HEK293T (cell line): ENCODE results near the gene TULP1.

Experiments
- CTCF ChIA-PET: fragments of 350-600 bp; formaldehyde crosslinking; extraction: SDS; loops from one replicate; lab custom pipeline; 2021; ENCODE audit warnings: antibody characterized with exemption, inconsistent platforms; lab: Yijun Ruan, JAX
- POLR2A ChIA-PET: fragments of 350-600 bp; formaldehyde crosslinking; extraction: SDS; loops from one replicate; lab custom pipeline; 2020; ENCODE audit warnings: antibody characterized with exemption, inconsistent platforms; lab: Yijun Ruan, JAX
- DNase-seq: peaks from one replicate; pipeline ENCODE4 v3.0.0; 2012; ENCODE audit warnings: mixed read lengths; ENCODE audit errors: extremely low spot score
- ARNT ChIP-seq: fragments of 450-650 bp; IDR thresholded peaks from 2 replicates; pipeline ENCODE4 v1.6.1; 2017; ENCODE audit warnings: mild to moderate bottlenecking
- BHLHE40 ChIP-seq: fragments of 450-650 bp; IDR thresholded peaks from 2 replicates; pipeline ENCODE4 v1.6.1; 2016; ENCODE audit warnings: mild to moderate bottlenecking, moderate library complexity, borderline replicate concordance
- CTBP1 ChIP-seq: fragments of 450-650 bp; IDR thresholded peaks from 2 replicates; pipeline ENCODE4 v1.6.1; 2016; ENCODE audit warnings: borderline replicate concordance
- ELF4 ChIP-seq: fragments of 450-650 bp; IDR thresholded peaks from 2 replicates; pipeline ENCODE4 v1.6.1; 2017; ENCODE audit warnings: antibody characterized with exemption
- FOXA1 ChIP-seq: fragments of 450-650 bp; IDR thresholded peaks from 2 replicates; pipeline ENCODE4 v1.6.1; 2016; ENCODE audit warnings: mild to moderate bottlenecking
- FOXK2 ChIP-seq: fragments of 450-650 bp; IDR thresholded peaks from 2 replicates; pipeline ENCODE4 v1.6.1; 2016; ENCODE audit warnings: mild to moderate bottlenecking
- FOXM1 ChIP-seq: fragments of 450-650 bp; IDR thresholded peaks from 2 replicates; pipeline ENCODE4 v1.6.1; 2017; ENCODE audit warnings: mild to moderate bottlenecking, borderline replicate concordance
- HDGF ChIP-seq: fragments of 450-650 bp; IDR thresholded peaks from 2 replicates; pipeline ENCODE4 v1.6.1; 2017; ENCODE audit warnings: antibody characterized with exemption, borderline replicate concordance
- L3MBTL2 ChIP-seq: fragments of 450-650 bp; conservative IDR thresholded peaks from 2 replicates; pipeline ENCODE4 v1.6.1; 2016; ENCODE audit warnings: mild to moderate bottlenecking
- LEF1 ChIP-seq: fragments of 450-650 bp; IDR thresholded peaks from 2 replicates; pipeline ENCODE4 v1.6.1; 2017; ENCODE audit warnings: mild to moderate bottlenecking, borderline replicate concordance
- NFRKB ChIP-seq: fragments of 450-650 bp; IDR thresholded peaks from 2 replicates; pipeline ENCODE4 v1.6.1; 2016; ENCODE audit warnings: mild to moderate bottlenecking, moderate library complexity
- SP1 ChIP-seq: fragments of 450-650 bp; IDR thresholded peaks from 2 replicates; pipeline ENCODE4 v1.6.1; 2017
- SUZ12 ChIP-seq: fragments of 450-650 bp; IDR thresholded peaks from 2 replicates; pipeline ENCODE4 v1.6.1; 2016; ENCODE audit warnings: mild to moderate bottlenecking
- TARDBP ChIP-seq: fragments of 450-650 bp; IDR thresholded peaks from 2 replicates; pipeline ENCODE4 v1.6.1; 2016
- ZNF384 ChIP-seq: fragments of 450-650 bp; IDR thresholded peaks from 2 replicates; pipeline ENCODE4 v1.6.1; 2016
- TF ChIP-seq, protein P1 (sequence below): fragments of 450-650 bp; IDR thresholded peaks from 2 replicates; pipeline ENCODE4 v1.6.1; 2016

TULP1 gene

DNA sequence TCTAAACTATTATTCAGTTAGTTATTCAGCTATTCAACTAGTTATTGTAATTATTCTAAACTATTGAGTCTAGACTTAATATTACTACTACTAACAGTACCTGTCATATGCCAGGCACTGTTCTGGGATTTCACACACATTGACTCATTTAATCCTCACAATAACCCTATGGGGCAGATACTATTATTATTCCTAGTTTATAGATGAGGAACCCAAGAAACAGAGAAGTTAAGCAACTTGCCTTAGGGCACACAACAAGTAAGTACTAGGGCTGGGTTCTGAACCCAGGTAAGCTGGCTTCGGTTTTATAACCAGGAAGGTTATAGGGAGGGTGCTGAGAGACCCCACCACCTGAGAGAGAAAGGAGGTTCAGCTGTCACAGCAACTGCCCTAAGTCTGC, 23.6 kb downstream of the TULP1 start:
- POLR2A ChIA-PET: interaction anchor here (0.7 to 1.7 kb wide), 2 partner anchors 16 to 18 kb away, joined by 3 to 8 read pairs; no protein-coding TSS in a partner anchor
- no peak for DNase-seq
- TF ChIP-seq ARNT (no peak), FOXM1 (no peak), TARDBP (no peak), BHLHE40 (no peak), SP1 (no peak), SUZ12 (no peak)
- CTCF ChIA-PET: no interaction called here

DNA sequence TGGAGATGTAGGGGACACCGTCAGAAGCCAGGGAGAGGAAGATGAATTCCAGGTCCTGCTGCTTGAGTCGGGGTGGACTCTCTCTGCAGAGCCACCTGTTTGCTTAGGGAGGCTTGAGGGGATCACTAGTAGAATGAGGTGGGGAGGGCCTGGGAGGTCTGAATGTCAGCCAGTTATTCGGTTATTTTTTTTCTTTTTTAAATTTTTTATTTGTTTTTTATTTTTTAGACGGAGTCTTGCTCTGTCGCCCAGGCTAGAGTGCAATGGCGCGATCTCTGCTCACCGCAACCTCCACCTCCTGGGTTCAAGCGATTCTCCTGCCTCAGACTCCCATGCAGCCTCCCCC, 24.2 kb downstream of the TULP1 start:
- ChIA-PET POLR2A (interaction anchor here (0.7 to 1.1 kb wide), 2 partner anchors 17 to 229 kb away, joined by 3 read pairs; partner anchors contain the start of gene ZNF76), CTCF (interaction anchor here (0.6 kb wide), 1 partner anchor 1073 kb away, joined by 11 read pairs; no protein-coding TSS in a partner anchor)
- DNase-seq: no peak
- TF ChIP-seq CTBP1: no peak
- no peak for TF ChIP-seq TARDBP
- no peak for TF ChIP-seq L3MBTL2
- TF ChIP-seq SP1: no peak
- no peak for TF ChIP-seq NFRKB
- no peak for TF ChIP-seq ELF4
- TF ChIP-seq, protein P1, sequence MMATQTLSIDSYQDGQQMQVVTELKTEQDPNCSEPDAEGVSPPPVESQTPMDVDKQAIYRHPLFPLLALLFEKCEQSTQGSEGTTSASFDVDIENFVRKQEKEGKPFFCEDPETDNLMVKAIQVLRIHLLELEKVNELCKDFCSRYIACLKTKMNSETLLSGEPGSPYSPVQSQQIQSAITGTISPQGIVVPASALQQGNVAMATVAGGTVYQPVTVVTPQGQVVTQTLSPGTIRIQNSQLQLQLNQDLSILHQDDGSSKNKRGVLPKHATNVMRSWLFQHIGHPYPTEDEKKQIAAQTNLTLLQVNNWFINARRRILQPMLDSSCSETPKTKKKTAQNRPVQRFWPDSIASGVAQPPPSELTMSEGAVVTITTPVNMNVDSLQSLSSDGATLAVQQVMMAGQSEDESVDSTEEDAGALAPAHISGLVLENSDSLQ: no peak
- TF ChIP-seq BHLHE40: no peak
- no peak for TF ChIP-seq ZNF384
- TF ChIP-seq LEF1: no peak
- TF ChIP-seq HDGF: no peak
- no peak for TF ChIP-seq FOXA1
- TF ChIP-seq SUZ12: no peak
- TF ChIP-seq FOXK2: no peak
- TF ChIP-seq FOXM1: no peak
- no peak for TF ChIP-seq ARNT

DNA sequence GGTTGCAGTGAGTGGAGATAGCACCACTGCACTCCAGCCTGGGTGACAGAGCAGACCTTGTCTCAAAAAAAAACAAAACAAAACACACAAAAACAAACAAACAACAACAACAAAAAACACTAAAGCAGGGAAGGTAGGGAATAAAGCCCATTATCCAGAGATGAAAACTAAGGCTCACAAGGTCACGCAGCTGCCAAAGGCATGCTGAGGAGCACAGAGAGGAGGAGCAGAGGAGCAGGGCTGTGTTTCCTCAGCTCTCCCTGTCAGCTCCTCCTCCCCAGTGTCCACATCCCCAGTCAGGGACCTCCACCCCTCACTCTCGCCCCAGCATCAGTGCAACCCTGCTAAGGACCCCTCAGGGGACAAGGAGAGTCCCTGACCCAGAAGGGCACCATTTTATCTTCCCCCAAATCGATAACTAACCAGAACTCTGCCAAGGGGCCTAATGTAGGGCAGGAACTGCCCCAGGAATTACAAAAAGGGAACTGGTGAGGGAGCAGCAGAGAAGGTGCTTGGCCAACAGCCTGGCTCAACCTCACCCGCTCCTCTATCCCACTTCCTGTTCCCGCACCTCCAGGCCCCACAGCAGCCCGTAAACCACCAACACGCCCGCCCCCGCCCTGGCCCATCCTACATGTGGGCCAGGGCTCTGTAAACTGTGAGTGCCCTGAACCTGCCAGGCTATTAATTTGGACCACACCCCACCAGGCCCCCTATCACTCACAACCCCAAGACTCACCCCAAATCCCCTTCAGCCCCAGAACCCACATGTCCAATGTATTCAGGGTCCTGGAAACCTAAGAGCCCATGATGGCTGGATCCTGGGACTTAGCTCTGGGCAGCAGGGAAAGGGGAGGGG, 24.8 kb downstream of the TULP1 start:
- CTCF ChIA-PET: interaction anchor here (0.6 to 0.9 kb wide), 2 partner anchors 20 to 1073 kb away, joined by 3 to 11 read pairs; partner anchors contain the start of gene RPL10A
- DNase-seq: no peak
- TF ChIP-seq ZNF384 (no peak), L3MBTL2 (no peak), FOXM1 (no peak), CTBP1 (no peak), HDGF (no peak), ARNT (no peak), TARDBP (no peak), FOXA1 (no peak), BHLHE40 (no peak), LEF1 (no peak), SUZ12 (no peak), FOXK2 (no peak), NFRKB (no peak), ELF4 (no peak)
- POLR2A ChIA-PET: interaction anchor here (0.7 to 1.1 kb wide), 2 partner anchors 17 to 228 kb away, joined by 3 read pairs; partner anchors contain the start of gene ZNF76

DNA sequence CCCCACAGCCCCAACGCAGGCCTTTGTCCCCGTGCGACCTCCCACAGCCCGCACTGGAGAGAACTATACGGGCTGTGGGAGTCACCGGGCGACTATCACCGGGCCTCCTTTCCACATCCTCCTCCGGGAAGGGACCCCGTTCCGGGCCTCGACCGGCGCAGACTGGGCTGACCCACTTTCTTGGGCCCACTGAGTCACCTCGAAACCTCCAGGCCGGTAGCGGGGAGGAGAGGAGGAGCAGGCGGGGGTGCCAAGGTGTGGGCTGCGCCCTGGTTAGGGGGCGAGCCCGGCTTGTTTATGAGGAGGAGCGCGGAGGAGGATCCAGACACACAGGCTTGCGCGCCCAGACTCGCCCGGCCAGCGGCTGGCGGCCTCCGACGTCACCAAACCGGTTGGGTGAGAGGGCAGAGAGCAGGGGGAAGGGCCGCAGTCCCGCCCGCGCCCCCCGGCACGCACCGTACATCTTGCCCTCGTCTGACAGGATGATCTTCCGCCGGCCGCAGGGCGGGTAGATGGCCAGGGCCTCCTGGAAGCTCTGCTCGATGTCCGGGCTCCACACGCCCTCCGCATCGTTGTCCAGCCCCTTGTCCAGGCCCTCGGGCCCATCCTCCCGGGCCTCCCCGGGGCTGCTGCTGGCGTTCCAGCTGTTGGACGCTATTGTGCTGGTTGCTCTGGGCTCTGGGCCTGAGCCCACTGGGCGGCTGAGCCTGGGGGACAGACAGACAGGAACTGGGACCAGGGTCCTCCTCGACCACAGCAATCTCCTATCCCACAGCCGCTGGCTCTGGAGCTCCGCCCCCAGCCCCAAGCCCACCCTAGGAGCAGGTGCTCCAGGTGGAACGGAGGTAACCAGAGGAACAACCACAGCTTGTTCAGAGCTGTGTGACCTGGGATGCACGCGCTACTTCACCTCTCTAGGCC, 26.4 kb downstream of the TULP1 start:
- CTCF ChIA-PET: no interaction called here
- no peak for DNase-seq
- TF ChIP-seq FOXM1 (no peak), SUZ12 (no peak), LEF1 (no peak), ARNT (no peak), FOXA1 (no peak), SP1 (no peak), TARDBP (no peak), ZNF384 (no peak), NFRKB (no peak), BHLHE40 (no peak), L3MBTL2 (no peak), ELF4 (no peak), CTBP1 (no peak), HDGF (no peak), FOXK2 (no peak)
- TF ChIP-seq, protein P1: no peak
- POLR2A ChIA-PET: no interaction called here

DNA sequence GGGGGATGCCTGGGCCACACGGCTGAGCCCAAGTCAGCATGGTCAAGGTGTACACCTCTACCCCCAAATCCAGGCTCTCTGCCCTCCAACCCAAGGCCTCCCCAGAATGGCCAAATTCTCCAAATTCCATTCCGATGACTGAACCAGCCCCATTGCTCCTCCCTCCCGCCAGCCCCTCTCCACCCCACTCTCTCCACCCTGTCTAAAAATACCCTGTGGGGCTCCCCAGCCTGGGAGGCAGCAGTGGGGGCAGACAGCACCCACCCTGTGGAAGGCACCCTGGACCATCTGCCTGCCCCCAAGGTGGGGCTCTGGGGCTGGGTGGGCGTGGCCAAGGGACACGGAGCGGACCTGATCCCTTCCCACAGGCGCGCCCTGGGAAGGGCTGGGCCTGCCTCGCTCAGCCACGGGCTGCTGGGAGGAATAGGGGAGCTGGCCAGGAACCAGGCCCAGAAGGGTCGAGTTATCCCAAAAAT, 27.3 kb downstream of the TULP1 start:
- ChIA-PET CTCF (no interaction called here), POLR2A (interaction anchor here (1.3 kb wide), 1 partner anchor 12 kb away, joined by 4 read pairs; no protein-coding TSS in a partner anchor)
- TF ChIP-seq FOXA1: no peak
- TF ChIP-seq SP1: no peak
- TF ChIP-seq LEF1: no peak
- TF ChIP-seq ELF4: no peak
- TF ChIP-seq SUZ12: no peak
- no peak for TF ChIP-seq ARNT
- no peak for TF ChIP-seq L3MBTL2
- no peak for DNase-seq
